Suprapubic skin (tissue), 4 donors: ENCODE data around the gene BSPH1. TPM values are rescaled to one million over a fixed set of nuclear protein-coding genes. Genes with fewer than 3 reads are reported as not detected.
"Not testable (repeated sequence)": the region's sequence is repeated elsewhere in the genome, so short reads cannot be mapped to it uniquely, and the experiment has no call there.

Source experiments
- DNase-seq, 2 donors: peaks; one replicate each; pipeline ENCODE4 v3.0.0-alpha.2; 2019; ENCODE audit warnings: low spot score in 2 of 2
- H3K27ac ChIP-seq: fragments of 200-600 bp; sonication (generic); one replicate; pipeline ENCODE4 v1.5.1; 2019
- H3K27me3 ChIP-seq: fragments of 200-600 bp; sonication (generic); one replicate; pipeline ENCODE4 v1.5.1; 2019
- H3K36me3 ChIP-seq: fragments of 200-600 bp; sonication (generic); one replicate; pipeline ENCODE4 v1.5.1; 2019
- H3K4me1 ChIP-seq: fragments of 200-600 bp; sonication (generic); one replicate; pipeline ENCODE4 v1.5.1; 2019
- H3K4me3 ChIP-seq: fragments of 200-600 bp; sonication (generic); one replicate; pipeline ENCODE4 v1.5.1; 2019; ENCODE audit warnings: mild to moderate bottlenecking
- H3K9me3 ChIP-seq: fragments of 200-600 bp; sonication (generic); one replicate; pipeline ENCODE4 v1.5.1; 2019
- CTCF ChIP-seq, 2 donors: fragments of 200-600 bp in 1 of 2; fragments of 450-650 bp in 1 of 2; sonication (generic) in 1 of 2; IDR thresholded peaks; one replicate each; pipeline ENCODE4 v1.5.1; 2016 to 2019; ENCODE audit warnings: antibody characterized with exemption in 2 of 2, mild to moderate bottlenecking in 1 of 2, moderate library complexity in 1 of 2
- WGBS: methylation state at CpG from one replicate; pipeline ENCODE4 v1.1.5; 2018; 5-methylcytosine and 5-hydroxymethylcytosine counted together
- total RNA-seq, 4 donors: library from RNA; depleted of rRNA; stranded (reverse); fragments of >200 nt; gene quantifications; one replicate each; pipeline ENCODE4 v1.1.0, GENCODE V29; 2016

Gene BSPH1
- total RNA-seq, 4 donors from 2014 or later, result not detected

- not testable (repeated sequence) for H3K27ac ChIP-seq, H3K9me3 ChIP-seq, DNase-seq, H3K36me3 ChIP-seq, H3K27me3 ChIP-seq, H3K4me3 ChIP-seq, H3K4me1 ChIP-seq
- WGBS, result 0% methylated on average over 11 of the region's 15 CpGs
- TF ChIP-seq CTCF (IDR thresholded peaks at IDR 0.05), result peak in 1 of 2 donors; percentile 61
Measured at GRCh38 chr19:47920107-47920506, 71.9 kb downstream of the BSPH1 start.

Other genes starting within 250 kb of the BSPH1 start
- 100 to 1,000 TPM; 329 to 412 (median 356) TPM for gene NOP53, start 246.6 kb downstream of the BSPH1 start, total RNA-seq
- 100 to 1,000 TPM; 351 to 679 (median 517) TPM for gene SELENOW, start 213.5 kb downstream of the BSPH1 start, total RNA-seq
- gene TPRX1, start 187.6 kb downstream of the BSPH1 start, total RNA-seq, result not detected
- gene CRX, start 170.2 kb downstream of the BSPH1 start, total RNA-seq, result not detected
- not detected for gene TPRX2, start 132.9 kb downstream of the BSPH1 start, total RNA-seq
- gene SULT2A1, start 105.9 kb downstream of the BSPH1 start, total RNA-seq, result under 1 TPM in 1 of 4 donors, not detected in 3; 0.32 TPM
- not detected for gene ELSPBP1, start 2.5 kb upstream of the BSPH1 start, total RNA-seq
- not detected for gene CABP5, start 51.9 kb upstream of the BSPH1 start, total RNA-seq
- gene PLA2G4C, start 118.6 kb upstream of the BSPH1 start, total RNA-seq, result 1 to 10 TPM; 1.4 to 9.1 (median 5.7) TPM
- gene LIG1, start 178.2 kb upstream of the BSPH1 start, total RNA-seq, result 10 to 100 TPM; 30.0 to 66.1 (median 44.4) TPM
- gene ZSWIM9, start 178.5 kb upstream of the BSPH1 start, total RNA-seq, result 1 to 10 TPM; 2.2 to 5.0 (median 4.0) TPM